GM19467 (cell line): Measurements from ENCODE around the gene KYAT1.

ENCODE experiments used
- ATAC-seq: cut with Tn5 transposase; IDR thresholded peaks from one replicate; pipeline ENCODE4 v1.9.1; 2021; ENCODE audit warnings: mild to moderate bottlenecking, moderate library complexity; ENCODE audit not compliant: unreplicated experiment

The KYAT1 gene

DNA sequence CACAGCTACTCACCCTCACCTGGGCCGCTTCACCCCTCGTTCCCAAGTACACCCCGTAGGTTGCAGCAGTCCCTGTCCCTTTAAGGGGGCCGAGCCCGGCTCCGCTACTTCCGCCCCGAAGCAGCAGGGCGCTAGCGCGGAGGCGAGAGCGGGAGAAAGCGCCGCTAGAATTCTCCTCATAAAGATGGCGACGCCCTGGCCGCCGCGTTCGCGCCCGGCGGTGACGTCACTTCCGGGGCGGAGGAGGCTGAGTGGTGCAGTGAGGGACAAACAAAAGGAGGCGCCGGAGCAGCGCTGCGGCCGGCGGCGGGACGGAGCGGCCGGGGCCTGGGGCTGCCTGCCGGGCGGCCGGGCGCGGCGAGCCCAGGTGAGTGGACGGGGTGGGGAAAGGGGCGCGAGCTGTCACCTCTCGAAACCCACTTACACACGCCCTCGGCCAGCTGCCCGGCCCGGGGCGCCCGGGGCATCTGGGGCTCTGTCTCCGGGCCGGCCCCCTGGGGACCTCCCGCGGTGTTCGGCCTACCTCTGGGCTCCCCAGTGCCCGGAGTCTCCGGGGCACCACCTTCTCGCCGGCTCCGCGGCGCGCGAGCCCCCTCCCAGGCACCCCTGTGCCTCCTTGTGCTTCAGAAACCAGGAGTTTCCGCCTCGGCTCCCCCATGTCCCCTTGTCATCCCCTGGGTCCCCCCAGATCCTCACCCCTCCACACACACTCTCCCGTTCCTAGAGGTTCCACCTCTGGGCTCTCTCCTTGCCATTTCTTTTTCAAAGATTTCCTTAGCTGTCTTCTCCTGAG, at the start of gene KYAT1, which contains the start of gene LRRC8A:
KYAT1 (minus strand) TSS at position 67 of the 793 bp plus-strand sequence. CDS start 36,545 bp downstream, outside the sequence.
LRRC8A (plus strand) TSS at position 250 of the 793 bp plus-strand sequence. CDS start 25,032 bp downstream, outside the sequence.
- peak; percentile 80 for ATAC-seq

DNA sequence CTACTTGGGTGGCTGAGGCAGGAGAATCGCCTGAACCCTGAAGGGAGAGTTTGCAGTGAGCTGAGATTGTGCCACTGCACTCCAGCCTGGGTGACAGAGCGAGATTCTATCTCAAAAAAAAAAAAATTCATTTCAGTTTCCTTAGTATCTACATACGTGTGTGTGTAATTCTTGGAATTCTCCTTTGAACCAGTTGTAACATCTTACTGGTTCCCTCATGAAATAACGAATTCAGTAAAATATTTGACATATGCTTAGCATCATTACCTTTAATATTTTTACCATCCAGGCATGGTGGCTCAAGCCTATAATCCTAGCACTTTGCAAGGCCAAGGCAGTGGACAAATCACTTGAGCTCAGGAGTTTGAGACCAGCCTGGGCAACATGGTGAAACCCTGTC, 47.8 kb upstream of the KYAT1 start:
- ATAC-seq, result no peak

DNA sequence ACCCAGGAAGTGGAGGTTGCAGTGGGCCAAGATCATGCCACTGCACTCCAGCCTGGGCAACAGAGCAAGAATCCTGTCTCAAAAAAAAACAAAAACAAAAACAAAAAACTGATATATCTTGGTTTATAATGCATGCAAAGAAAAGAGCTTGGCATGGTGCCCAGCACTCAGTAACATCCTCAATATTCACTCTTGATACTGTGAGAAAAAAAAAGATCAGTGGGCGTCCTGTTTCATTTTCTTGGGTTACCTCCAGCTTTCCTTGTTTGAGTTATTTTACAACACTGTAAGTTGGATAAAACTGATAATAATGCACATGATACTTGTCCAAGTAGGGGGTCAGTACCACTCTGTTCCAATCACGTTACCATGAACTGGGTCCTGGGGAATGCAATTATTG, 46.9 kb upstream of the KYAT1 start:
- ATAC-seq, result no peak

DNA sequence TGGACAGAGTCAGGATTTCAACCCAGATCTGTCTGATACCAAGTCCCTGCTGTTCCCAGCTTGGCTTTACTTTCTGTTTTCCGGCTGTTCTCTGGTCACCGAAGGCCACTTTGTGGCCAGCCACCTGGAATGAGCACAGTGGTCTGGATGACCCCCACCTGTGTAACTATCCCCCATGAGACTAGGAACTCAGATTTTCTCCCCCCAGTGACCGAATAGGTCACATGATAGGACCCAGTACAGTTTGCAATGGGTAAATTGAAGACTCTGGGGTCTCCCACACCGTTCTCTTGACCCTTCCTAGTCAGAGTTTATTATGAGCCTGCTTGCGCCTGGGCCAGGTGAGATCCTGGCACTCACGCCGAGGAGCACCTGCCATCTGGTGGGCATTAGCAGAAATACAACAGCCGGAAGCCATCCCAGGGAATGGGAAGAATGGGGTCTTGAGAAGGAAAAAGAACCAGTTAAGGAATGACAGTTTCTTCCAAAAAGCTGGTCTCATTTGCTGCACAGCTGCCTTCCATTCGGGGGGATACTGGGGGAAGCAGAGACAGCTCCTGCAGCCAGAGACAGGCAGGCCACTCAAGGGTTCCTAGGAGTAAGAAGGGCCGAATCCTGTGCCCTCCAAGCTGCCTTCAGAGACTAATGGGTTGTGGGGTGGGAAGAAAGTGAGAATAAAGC, 46.1 kb upstream of the KYAT1 start:
- no peak for ATAC-seq

DNA sequence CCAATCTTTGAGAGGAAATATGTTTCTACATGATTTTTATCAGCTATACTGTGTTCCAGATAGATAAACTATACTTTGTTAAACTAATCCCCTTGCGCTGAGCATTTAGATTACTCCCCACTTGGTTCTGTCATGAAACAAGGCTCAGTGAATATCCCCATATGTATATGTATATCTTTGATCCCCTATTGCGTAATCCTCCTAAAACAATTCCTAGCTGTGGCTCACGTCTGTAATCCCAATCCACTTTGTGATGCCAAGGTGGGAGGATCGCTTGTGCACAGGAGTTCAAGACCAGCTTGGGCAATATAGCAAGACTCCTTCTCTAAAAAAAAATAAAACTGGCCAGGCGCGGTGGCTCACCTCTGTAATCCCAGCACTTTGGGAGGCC, 41.7 kb upstream of the KYAT1 start:
- no peak for ATAC-seq

DNA sequence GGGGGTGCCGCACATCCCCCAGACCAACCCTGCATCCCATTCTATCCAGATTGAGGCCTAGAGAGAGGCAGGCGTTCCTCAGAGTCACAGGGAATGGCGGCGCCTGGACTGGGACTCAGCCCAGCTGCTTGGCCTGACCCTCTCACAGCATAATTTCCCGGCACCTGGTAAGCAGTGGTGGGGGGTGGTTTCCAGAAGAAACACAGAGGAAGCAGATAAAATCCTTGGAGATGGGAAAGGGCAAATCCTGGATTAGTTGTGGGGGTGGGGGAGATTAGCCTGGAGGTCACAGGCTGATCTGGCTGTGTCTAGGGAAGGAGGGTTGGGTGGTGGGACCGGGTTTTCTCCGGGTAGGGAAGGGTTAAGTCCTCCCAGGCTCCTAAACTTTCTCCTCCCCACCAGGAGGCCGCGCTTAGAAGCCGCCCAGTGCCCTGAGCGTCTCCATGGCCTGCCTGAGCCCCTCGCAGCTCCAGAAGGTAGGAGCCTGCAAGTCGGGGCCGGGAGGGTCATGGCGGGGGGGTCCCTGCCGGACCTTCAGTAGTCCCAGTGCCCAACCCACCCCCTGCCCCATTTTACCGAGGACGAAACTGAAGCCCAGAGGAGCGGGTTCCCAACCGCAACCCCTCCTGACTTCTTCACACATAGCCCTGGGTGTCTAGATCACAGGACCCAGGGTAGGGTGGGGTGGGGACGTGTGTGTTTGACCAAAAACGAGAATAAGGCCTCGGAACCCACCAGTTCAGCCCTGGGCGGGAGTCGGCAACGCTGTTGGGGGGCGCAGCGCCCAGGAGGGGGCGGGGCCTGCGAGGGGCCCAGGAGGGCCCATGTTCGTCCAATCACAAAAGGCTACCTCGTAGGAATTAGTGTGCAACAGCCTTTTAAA, 40.4 kb upstream of the KYAT1 start:
- ATAC-seq, result no peak

DNA sequence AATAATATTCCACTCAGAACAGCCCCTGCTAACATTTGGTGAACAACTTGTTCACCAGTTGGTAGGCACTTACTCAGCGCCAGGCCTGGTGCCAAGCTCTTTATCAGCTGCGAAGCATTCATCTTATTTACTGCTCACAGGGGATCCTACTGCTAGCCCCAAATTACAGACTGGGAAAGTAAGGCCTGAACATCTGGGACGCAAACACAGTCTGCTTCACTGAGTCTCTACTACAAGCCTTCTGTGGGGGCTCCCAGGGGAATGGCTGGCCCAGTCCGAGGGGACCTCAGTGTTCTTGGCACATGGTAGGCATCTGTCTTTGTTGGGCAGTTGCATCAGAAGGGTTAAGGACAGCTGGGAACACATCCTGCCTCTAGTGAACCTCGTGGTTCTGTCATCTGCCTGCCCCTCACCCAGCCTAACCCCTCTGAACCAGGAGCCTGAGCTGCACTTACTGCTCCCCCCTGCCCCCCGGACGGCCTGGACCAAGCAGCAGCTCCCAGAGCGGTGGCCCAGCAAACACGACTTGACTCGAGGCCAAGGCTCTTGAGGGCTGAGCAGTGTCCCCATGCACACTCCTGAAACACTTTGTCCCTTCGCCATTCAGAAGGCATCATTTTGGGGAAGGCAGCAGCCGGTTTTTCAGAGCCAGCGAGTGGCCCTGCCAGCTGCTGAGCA, 38.8 kb upstream of the KYAT1 start, which contains the start of gene PHYHD1:
PHYHD1 (plus strand) TSS at position 602 of the 678 bp plus-strand sequence. CDS start 1,342 bp downstream, outside the sequence.
- ATAC-seq, result no peak

DNA sequence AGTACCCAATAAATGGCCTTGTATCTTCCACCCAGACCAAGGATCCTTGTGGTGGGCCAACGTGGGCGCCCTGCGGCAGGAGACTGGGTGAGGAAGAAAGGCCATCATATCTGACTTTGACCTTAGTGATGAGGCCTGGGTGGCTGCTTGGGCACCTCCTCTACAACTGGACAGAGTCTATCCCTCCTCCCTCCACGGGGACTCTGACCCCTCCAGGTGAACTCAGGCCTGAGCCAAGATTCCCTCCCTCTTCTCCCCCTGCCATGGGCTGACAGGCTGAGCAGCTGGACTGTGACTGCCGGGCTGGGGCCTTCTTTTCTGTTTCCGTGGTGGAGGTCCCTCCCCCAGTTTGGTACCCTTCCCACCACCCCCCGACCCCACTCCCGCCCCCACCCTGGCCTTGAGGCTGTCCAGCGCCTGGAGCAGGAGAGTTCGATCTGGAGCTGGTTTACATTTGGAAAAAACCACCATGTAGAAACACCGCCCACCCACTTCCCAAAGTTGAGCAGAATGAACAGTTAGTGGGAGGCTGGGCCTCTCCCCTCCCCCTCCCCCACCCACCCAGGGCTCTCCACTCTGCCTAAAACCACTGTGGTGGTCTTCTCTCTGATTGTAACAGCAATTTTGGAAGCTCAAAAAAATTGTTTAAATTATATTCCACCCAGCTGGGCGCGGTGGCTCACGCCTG, 37.8 kb upstream of the KYAT1 start:
- no peak for ATAC-seq

DNA sequence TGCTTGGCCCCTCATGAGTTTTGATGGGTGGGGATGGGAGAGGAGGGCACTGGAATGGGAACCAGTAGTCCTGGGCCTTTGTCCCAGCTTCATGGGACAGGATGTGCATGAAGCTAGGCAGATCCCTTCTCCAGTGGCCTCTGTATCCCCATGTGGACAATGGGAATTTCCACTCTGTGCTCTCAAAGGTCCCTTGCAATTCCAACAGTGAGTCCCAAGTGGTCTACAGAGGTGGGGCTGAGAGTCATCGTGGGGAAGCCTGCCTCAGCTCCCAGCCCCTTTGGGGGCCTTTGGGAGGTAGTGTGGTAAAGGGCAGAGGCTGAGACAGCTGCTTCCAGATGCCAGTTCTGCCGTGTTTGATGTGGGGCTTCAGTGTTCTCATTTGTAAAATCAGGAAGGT, 37.2 kb upstream of the KYAT1 start:
- no peak for ATAC-seq

DNA sequence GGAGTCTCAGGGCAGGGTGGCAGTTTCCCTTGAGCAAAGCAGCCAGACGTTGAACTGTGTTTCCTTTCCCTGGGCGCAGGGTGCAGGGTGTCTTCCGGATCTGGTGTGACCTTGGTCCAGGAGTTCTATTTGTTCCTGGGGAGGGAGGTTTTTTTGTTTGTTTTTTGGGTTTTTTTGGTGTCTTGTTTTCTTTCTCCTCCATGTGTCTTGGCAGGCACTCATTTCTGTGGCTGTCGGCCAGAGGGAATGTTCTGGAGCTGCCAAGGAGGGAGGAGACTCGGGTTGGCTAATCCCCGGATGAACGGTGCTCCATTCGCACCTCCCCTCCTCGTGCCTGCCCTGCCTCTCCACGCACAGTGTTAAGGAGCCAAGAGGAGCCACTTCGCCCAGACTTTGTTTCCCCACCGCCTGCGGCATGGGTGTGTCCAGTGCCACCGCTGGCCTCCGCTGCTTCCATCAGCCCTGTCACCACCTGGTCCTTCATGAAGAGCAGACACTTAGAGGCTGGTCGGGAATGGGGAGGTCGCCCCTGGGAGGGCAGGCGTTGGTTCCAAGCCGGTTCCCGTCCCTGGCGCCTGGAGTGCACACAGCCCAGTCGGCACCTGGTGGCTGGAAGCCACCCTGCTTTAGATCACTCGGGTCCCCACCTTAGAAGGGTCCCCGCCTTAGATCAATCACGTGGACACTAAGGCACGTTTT, 35.5 kb upstream of the KYAT1 start:
- no peak for ATAC-seq

DNA sequence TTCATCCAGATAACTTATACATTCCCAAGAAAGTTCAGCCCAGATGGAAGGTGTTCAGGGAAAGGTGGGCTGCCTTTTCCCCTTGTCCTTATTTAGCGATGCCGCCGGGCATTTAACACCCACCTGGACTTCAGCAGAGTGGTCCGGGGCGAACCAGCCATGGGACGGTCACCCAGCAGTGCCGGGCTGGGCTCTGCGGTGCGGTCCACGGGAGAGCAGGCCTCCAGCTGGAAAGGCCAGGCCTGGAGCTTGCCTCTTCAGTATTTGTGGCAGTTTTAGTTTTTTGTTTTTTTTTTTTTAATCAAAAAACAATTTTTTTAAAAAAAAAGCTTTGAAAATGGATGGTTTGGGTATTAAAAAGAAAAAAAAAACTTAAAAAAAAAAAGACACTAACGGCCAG, 35.0 kb upstream of the KYAT1 start:
- no peak for ATAC-seq

DNA sequence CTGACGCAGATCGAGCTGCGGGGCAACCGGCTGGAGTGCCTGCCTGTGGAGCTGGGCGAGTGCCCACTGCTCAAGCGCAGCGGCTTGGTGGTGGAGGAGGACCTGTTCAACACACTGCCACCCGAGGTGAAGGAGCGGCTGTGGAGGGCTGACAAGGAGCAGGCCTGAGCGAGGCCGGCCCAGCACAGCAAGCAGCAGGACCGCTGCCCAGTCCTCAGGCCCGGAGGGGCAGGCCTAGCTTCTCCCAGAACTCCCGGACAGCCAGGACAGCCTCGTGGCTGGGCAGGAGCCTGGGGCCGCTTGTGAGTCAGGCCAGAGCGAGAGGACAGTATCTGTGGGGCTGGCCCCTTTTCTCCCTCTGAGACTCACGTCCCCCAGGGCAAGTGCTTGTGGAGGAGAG, 34.5 kb upstream of the KYAT1 start:
- ATAC-seq, result no peak

DNA sequence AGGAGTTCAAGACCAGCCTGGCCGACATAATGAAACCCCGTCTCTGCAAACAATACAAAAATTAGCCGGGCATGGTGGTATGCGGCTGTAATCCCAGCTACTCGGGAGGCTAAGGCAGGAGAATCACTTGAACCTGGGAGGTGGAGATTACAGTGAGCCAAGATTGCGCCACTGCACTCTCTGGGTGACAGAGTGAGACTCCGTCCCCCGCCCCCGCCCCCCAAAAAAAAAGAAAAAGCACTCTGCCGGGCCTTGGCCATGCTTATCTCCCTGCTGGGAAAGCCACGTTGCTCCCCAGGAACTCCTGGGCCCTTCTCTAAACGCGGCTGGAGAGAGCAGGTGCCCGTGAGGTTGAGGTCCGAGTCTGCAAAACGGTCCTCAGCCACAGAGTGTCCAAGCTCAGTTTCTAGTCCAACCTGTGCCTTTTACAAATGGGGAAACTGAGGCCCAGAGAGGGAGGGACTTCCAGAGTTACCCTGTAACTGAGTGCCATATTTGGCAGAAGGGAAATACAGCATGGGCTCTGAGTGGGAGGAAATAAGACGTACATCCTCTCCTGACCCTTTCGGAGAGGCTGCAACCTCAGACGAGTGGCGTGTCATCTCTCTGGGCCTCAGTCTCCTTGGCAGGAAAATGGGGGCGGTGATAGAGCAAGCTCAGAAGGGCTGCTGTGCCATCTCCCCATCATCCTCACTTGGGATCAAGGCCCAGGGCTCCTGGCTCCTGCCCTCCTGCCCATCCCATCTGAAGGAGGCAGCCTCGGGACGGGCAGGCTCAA, 32.4 kb upstream of the KYAT1 start:
- ATAC-seq, result no peak

DNA sequence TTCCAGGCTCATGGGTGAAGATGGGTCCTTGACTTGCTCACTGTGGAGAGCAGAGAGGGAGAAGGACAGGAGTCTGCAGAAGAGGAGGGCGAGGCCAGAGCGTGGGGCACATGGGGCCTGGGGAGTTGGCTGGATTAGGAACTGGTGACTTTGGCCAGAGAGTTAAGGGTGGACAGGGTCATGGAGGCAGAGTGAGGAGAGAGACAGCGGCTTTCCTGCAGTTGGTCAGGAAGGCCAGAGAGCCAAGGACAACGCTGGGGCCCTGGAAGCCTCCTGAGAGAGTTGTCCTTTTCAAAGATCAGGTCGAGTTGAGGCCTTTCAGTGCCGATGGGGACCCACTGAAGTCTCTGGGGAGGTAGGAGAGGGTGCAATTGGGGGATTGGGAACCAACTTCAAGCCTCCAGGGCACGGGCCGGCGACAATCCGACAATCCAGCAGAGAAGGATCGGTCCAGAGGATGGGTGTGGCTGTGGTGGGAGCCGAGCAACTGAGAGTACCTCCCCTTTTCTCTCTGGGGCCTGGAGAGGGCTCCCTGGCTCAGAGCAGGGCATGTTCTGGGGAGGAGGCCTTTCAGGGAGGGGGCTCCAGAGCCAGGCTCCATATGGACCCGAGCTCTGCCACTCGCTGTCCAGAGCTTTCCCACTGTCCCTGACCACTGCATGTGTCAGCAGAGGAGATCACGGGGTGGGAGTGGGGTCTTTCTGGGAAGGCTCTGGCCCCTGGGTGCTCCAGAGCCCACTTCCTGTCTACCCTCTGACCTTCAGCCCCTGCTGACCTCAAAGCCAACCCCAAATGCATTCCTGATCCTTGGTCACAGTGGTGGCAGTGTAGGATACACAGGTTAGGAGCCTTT, 31.5 kb upstream of the KYAT1 start:
- no peak for ATAC-seq

DNA sequence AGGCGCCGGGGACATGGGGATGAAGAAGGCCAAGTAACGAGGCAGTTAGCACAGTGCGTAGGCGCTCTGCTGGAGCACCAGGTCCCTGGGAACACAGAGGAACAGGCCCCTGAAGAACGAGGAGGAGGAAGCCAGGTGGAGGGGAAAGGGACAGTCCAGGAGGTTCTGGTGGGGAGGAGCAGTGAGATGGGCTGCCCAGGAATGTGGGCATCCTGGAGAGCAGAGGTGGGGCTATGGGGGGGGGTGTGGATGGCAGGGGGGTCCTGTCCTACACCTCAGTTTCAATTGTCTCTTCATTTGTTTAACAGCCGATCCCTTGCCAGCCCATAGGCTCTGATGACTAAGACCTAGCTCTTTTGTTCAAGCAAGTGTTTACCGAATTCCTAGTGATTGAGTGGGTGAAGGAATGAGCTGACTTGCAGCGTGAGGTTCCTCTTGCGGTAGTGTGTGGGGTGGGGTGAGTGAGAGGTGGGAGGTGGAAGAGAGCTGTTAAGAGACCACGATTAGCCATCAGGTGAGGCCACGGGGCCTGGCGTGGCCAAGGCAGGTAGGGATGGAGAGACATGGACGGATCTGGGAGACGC, 30.6 kb upstream of the KYAT1 start:
- ATAC-seq, result no peak

DNA sequence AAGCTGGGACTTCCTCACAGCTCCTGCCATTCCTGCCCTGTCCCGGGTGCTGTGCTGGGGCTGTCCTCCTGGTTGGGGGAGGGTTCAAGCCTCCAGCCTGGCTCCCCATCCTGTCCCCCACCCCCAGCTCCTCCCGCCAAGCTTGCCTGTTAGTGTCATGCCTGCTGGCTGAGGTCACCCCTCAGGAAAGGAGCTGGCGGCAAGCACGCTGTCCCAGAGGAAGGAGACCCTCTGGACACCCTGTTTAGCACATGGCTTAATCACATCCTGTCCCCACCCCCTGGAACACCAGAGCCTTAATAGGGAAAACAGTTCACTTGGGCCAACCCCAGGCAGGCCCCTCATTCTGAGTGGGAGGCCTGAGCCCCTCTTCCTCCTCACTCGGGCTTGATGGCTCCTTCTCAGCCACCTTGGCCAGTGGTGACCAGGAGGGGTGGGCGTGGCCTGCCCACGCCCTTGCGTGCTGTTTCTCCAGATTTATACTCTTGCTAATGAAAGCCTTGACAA, 29.8 kb upstream of the KYAT1 start:
- no peak for ATAC-seq

DNA sequence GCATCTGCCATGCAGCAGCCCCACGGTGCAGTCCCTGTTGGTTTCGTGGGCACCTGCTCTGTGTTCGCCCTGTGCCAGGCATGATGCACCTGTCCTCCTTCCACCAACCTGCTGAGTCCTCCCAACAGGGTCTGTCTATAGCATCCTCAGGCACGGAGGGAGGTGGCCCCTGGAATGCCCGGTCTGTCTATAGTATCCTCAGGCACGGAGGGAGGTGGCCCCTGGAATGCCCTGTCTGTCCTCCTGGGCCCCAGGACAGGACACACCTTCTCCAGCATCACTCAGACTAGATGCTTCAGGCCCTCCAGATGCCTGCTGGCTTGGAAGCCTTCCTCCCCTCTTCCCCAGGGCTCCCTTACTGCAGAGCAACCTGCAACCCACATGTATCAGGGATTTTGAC, 29.2 kb upstream of the KYAT1 start:
- no peak for ATAC-seq
